GM13977 (cell line): Measurements from ENCODE around the gene DNAJC16.

ENCODE experiments used
- DNase-seq: peaks from one replicate; pipeline ENCODE4 v3.0.0; 2012; ENCODE audit warnings: low spot score
- CTCF ChIP-seq: IDR thresholded peaks from 2 replicates; pipeline ENCODE4 v1.5.1; 2012; ENCODE audit warnings: mild to moderate bottlenecking, control low read depth; ENCODE audit not compliant: insufficient read depth; ENCODE audit errors: extremely low read depth, missing control alignments
- in situ Hi-C: fragments of 300-500 bp; cut with MboI; formaldehyde crosslinking; loops from one replicate; pipeline ENCODE4 v1.12.0; 2022; ENCODE audit warnings: low sequenced_read_pairs, low pct_unique_long_range_greater_than_20kb, mixed read lengths, inconsistent platforms; ENCODE audit not compliant: unreplicated experiment

DNAJC16 gene

DNA sequence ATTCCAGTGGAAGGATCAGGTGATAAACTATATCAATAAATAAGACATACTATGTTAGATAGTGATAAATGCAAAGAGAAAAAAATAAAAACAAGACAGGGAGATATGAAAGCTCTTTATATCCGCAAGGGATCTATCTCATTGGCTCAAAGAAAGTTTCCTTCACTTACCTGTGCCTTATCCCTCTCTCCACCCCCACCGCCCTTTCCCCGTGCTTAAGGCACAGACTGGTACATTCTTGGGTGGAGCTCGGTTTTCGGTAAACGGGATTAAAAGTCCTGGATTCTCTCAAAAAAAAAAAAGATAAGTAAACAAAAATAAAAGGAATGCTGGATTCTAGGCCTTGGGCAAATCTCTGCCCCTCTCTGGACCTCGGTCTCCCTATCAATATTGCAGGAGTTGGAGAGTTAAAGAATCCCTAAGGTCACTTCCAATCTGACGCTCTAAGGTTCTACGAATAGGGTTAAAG, 593 bp upstream of the DNAJC16 start:
- no peak for TF ChIP-seq CTCF
- in situ Hi-C loops = no loop called here
- no peak for DNase-seq

GRCh38 chr1:15531003-15531402, 4.4 kb downstream of the DNAJC16 start:
- in situ Hi-C loops = no loop called here
- TF ChIP-seq CTCF = no peak

DNA sequence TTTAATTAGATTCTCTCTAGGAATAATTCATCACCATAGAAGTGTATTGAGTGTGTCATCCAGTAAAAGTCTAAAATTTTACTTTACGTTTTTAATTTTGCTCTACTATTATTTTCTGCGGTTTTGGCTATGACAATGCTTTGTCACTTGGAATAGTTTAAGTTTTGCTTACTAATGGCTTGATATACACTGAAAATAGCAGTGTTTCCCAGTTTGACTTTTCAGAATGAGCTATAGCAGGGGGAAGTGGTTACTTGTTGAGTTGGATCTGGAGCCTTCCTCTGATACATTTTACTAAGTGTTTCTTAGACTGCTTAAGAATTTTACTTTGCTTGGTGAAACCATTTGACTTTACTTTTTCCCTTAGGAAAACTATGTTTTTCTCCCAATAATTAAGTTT, 5.0 kb downstream of the DNAJC16 start:
- no peak for DNase-seq
- in situ Hi-C loops = no loop called here
- no peak for TF ChIP-seq CTCF

More at GRCh38 chr1:15531003-15531402, 4.4 kb downstream of the DNAJC16 start:
- DNase-seq = no peak

DNA sequence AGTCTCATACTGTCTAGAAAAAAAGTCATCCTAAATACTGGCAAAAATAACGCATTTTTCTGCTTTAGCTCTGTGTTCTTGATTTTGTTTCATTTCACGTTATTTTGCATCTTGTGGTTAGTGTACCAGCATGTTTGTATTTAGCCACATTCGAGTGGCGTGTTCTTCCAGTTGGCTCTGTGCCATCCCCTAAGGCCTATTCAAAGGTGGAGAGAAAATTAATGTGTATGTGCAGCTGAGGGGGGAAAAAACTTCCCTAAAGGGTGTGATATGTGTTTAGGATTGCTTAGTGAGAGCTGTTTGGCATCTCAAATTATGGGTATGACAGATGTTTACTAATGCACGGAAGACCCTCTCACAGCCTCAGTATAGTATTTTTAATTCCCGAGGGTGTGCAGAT, 12.1 kb downstream of the DNAJC16 start:
- DNase-seq = no peak
- in situ Hi-C loops = no loop called here
- no peak for TF ChIP-seq CTCF

DNA sequence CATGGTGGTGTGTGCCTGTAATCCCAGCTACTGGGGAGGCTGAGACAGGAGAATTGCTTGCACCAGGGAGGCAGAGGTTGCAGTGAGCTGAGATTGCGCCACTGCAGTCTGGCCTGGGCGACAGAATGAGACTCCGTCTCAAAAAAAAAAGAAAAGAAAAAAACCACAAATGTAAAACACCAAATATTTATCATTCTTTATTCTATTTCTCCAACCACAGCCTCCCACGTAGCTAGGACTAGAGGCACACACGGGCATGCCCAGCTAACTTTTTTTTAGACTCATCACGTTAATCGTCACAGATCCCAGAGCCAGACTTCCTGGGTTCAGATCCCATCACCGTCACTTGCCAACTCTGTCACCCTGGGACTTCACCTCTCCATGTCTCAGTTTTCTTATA, 13.5 kb downstream of the DNAJC16 start:
- in situ Hi-C loops = no loop called here
- no peak for TF ChIP-seq CTCF
- no peak for DNase-seq

DNA sequence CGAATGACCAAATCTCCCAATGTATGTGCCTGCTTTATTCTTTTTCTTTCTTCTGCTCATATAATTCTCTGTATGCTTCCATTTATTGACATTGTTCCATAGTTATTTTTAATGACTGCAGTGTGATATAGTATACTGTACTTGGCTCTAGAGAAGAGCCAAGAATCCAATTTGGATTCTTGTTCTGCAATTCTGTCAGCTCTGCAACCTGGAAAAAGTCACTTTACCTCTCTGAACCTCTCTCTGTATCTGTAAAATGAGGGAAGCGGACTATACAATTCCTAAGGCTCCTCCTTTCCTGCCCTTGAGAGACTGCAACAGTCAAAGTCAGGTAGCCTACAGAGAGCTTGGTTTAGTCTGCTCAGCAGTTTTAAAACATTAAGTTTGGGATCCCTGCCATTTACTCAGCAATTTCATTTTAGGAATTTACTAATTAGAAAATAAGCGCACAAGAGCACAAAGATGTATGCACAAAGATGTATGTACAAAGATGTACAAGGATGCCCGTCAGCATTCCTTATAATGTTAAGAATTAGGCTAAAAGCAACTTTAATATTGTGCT, 14.7 kb downstream of the DNAJC16 start:
- in situ Hi-C loops = no loop called here
- no peak for DNase-seq
- no peak for TF ChIP-seq CTCF
